Epithelial cell of esophagus (primary cell): Measurements from ENCODE around the gene SLC26A11.

Experiments
- DNase-seq: peaks from one replicate; pipeline ENCODE4 v3.0.0; 2010; ENCODE audit warnings: low read depth
- H3K4me3 ChIP-seq: 2 replicates; pipeline ENCODE4 v1.5.1; 2011; ENCODE audit warnings: mild to moderate bottlenecking, low read length, control low read depth
- TF ChIP-seq, protein P1 (sequence below): IDR thresholded peaks from 2 replicates; pipeline ENCODE4 v1.5.1; 2011; ENCODE audit warnings: low read depth, mild to moderate bottlenecking, low read length, control low read depth, inconsistent platforms; ENCODE audit not compliant: insufficient read depth; ENCODE audit errors: missing control alignments

Gene SLC26A11

DNA sequence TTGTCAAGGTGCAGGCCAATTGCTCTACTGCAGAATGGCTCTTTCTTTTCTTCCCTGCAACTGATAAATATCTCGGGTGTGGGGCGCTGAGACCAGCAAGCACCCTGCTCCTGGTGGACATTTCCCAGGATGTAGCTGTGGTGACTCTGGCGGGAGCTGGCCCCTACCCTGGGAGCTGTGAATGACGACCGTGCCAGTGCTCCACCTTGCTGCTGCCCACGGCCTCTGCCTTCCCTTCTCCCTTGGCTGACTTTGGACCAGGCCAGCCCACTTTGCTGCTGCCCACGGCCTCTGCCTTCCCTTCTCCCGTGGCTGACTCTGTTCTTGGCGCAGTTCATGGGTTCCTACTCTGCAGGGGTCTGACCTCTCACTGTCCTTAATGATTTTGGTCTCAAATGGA lies 34.3 kb upstream of the SLC26A11 start:
- TF ChIP-seq, protein P1, sequence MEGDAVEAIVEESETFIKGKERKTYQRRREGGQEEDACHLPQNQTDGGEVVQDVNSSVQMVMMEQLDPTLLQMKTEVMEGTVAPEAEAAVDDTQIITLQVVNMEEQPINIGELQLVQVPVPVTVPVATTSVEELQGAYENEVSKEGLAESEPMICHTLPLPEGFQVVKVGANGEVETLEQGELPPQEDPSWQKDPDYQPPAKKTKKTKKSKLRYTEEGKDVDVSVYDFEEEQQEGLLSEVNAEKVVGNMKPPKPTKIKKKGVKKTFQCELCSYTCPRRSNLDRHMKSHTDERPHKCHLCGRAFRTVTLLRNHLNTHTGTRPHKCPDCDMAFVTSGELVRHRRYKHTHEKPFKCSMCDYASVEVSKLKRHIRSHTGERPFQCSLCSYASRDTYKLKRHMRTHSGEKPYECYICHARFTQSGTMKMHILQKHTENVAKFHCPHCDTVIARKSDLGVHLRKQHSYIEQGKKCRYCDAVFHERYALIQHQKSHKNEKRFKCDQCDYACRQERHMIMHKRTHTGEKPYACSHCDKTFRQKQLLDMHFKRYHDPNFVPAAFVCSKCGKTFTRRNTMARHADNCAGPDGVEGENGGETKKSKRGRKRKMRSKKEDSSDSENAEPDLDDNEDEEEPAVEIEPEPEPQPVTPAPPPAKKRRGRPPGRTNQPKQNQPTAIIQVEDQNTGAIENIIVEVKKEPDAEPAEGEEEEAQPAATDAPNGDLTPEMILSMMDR, result no peak
- H3K4me3 ChIP-seq, result no peak overlapping the region
- DNase-seq, result no peak

DNA sequence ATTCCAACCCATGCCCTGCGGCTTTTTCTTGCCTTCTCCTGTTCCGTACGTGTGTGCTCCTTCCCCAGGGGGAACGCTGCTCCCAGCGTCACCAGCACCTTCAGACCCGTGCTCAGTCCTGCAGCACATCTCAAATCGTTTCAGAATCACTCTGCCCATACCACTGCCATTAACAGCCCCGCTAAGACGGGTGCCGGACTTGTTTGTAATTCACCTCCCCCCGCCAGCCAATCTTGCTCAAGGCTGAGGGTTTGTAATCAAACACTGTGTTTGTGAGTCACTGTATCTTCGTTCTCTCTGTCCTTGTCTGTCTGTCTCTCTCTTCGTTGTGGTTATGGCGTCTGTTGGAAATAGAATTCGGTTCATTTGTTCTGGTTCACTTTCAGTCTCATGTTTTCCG lies 33.1 kb upstream of the SLC26A11 start:
- DNase-seq, result peak; percentile 73
- TF ChIP-seq, protein P1, result no peak
- H3K4me3 ChIP-seq, result no peak overlapping the region

DNA sequence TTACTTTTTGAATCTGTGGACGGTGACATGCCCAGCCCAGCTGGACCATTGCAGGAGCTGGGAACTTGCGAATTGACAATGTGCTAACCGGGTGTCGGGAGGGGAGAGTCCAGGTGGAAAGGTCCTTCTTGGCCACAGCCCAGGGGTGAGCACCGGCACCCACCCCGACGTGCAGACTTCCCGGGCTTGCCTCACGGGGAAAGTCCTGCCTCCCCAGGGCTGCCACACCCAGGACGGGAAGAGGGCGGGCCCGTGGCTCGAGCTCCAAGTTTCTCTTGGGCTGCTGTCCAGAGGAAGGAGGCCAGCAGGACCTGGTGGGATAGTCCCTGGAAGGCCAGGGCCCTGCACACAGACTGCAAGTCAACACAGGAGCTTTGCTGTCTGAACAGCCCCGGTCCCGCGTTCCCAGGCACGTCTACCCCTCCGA lies 32.7 kb upstream of the SLC26A11 start:
- no peak overlapping the region for H3K4me3 ChIP-seq
- DNase-seq, result peak; percentile 42
- TF ChIP-seq, protein P1, result no peak

DNA sequence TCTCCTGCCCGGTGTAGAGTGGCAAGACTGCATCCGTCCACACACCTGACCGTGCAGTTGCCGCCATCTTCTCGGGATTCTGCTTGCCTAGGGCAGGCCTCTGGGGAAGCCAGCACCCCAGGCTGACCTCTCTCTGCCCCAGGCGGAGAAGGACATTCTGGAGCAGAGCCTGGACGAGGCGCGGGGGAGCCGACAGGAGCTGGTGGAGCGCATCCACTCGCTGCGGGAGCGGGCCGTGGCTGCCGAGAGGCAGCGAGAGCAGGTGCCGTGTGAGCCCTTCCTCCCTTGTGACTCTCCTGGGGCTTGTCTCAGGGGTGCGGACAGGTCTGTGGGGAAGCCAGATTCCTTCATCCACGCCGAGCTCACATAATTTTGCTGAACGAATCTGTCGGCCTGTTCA lies 30.6 kb upstream of the SLC26A11 start:
- TF ChIP-seq, protein P1, result no peak
- H3K4me3 ChIP-seq, result no peak overlapping the region
- no peak for DNase-seq

DNA sequence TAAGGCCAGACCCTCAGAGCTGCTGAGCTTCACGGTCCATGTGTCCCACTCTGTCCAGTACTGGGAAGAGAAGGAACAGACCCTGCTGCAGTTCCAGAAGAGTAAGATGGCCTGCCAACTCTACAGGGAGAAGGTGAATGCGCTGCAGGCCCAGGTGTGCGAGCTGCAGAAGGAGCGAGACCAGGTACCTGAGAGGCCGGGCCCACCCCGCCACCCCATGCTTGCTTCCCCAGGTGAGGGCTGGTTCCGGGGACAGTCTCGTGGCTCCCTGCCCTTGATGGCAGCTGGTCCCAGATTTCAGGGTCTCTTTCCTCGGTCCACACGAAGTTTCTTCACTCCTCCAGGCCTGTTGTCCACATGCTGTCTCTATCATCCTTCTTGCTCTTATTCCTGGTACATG lies 29.5 kb upstream of the SLC26A11 start:
- TF ChIP-seq, protein P1, result no peak

DNA sequence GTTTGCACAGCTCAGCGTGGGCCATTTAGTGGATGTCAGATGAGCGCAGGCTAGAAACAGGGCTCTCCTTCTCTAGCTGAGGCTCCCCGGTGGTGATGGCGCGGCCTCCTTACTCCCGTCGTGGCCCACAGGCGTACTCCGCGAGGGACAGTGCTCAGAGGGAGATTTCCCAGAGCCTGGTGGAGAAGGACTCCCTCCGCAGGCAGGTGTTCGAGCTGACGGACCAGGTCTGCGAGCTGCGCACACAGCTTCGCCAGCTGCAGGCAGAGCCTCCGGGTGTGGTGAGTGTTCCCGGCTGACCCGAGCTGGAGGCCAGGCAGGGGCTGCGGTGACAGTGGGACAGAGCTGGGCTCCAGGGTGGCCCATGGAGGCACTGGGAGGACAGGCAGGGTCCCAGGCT lies 29.0 kb upstream of the SLC26A11 start:
- TF ChIP-seq, protein P1, result no peak
- H3K4me3 ChIP-seq, result no peak overlapping the region

More for the DNA sequence above, 29.5 kb upstream of the SLC26A11 start:
- no peak for DNase-seq
- no peak overlapping the region for H3K4me3 ChIP-seq

DNA sequence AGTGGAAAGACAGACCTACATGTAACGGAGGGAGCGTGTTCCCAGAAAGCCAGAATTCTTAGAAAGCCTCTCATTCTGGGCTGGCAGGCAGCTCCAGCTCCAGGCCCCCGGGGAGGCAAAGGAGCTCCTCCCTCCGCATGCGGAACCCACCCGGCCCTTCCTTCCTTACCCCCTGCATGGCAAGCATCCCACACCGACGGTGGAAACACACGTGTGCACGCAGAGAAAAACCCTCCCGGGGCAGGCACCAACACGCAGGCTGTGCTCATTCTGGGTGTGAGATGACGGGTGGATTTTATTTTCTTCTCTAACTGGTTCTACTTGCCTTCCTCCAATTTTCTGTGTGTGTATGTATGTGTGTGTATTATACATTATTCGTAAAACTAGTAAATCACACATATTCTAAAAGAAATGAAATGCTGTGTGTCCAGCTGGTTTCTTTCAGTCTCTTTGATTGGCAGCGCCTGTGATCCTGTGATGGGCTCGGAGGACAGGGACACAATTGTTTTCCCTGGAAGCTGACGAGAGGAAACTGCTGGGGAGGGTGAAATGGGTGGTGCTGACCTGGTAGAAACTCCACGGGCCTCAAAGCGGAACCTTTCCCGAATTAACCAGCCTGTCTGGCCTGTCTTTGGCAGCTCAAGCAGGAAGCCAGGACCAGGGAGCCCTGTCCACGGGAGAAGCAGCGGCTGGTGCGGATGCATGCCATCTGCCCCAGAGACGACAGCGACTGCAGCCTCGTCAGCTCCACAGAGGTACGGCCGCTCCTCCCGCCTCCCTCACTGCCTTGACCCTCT lies 28.2 kb upstream of the SLC26A11 start:
- peak; percentile 66 for DNase-seq
- H3K4me3 ChIP-seq, result peak overlapping the region; percentile 7
- TF ChIP-seq, protein P1, result no peak

More for the DNA sequence above, 29.0 kb upstream of the SLC26A11 start:
- DNase-seq, result no peak
